GM12865 (cell line): ENCODE data around the gene TCF4.
A peak's percentile ranks its signal among the peaks of the same experiment; 100 is the strongest.

Experiments
- DNase-seq: peaks from one replicate; pipeline ENCODE4 v3.0.0; 2010; ENCODE audit warnings: low read depth
- H3K4me3 ChIP-seq: 2 replicates; pipeline ENCODE4 v1.5.1; 2011; ENCODE audit warnings: mild to moderate bottlenecking, low read depth, low read length, control low read depth
- CTCF ChIP-seq: IDR thresholded peaks from 2 replicates; pipeline ENCODE4 v1.5.1; 2011; ENCODE audit warnings: low read length, control low read depth, low read depth, inconsistent platforms; ENCODE audit not compliant: insufficient read depth; ENCODE audit errors: missing control alignments

TCF4 gene

GRCh38 chr18:55226044-55226443 is 361.9 kb downstream of the TCF4 start:
- no peak for DNase-seq
- H3K4me3 ChIP-seq: no peak overlapping the region
- no peak for TF ChIP-seq CTCF

GRCh38 chr18:55224086-55224625 is 363.8 kb downstream of the TCF4 start:
- no peak for DNase-seq
- H3K4me3 ChIP-seq: no peak overlapping the region
- no peak for TF ChIP-seq CTCF

- H3K4me3 ChIP-seq: no peak overlapping the region
- no peak for DNase-seq
Observed at GRCh38 chr18:55221622-55222021, 366.4 kb downstream of the TCF4 start.

GRCh38 chr18:55220523-55220922 is 367.5 kb downstream of the TCF4 start:
- no peak for TF ChIP-seq CTCF
- DNase-seq: peak; percentile 65
- no peak overlapping the region for H3K4me3 ChIP-seq

More at GRCh38 chr18:55221622-55222021, 366.4 kb downstream of the TCF4 start:
- TF ChIP-seq CTCF: no peak

- H3K4me3 ChIP-seq: no peak overlapping the region
- no peak for TF ChIP-seq CTCF
- no peak for DNase-seq
Observed at GRCh38 chr18:55219823-55220222, 368.2 kb downstream of the TCF4 start.

- TF ChIP-seq CTCF: no peak
- DNase-seq: no peak
Observed at GRCh38 chr18:55219059-55219458, 368.9 kb downstream of the TCF4 start.

GRCh38 chr18:55214969-55215368 is 373.0 kb downstream of the TCF4 start:
- no peak overlapping the region for H3K4me3 ChIP-seq
- no peak for TF ChIP-seq CTCF

More at GRCh38 chr18:55219059-55219458, 368.9 kb downstream of the TCF4 start:
- H3K4me3 ChIP-seq: no peak overlapping the region

More at GRCh38 chr18:55214969-55215368, 373.0 kb downstream of the TCF4 start:
- DNase-seq: no peak
